Stimulated activated CD4-positive, alpha-beta T cell treated with anti-CD3 and anti-CD28 coated beads, Interleukin-2, amount 100 ng/mL, for 4 hours (primary cell): Measurements from ENCODE around the gene GBGT1.
A peak's percentile ranks its signal among the peaks of the same experiment; 100 is the strongest.

Experiments
- DNase-seq: peaks from one replicate; pipeline ENCODE4 v3.0.0-alpha.2; 2020; ENCODE audit warnings: low read depth

Gene GBGT1

GRCh38 chr9:133125941-133126696 lies 37.6 kb downstream of the GBGT1 start:
- DNase-seq = no peak

DNA sequence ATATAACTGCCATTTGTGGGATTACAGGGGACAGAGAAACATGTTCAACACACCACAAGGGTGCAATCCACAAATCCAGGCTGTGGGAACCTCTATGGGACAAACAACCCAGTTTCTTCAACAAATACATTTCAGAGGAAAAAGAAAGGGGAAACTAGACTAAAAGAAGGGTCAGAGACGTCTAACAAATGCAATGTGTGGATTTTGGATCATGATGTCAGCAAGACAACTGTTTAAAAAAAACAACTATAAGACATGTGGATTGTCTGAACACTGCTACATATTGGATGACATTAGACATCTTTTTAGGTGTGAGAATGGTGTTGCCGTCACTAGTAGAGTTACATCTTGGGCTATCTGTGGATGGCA lies 38.8 kb downstream of the GBGT1 start:
- DNase-seq = no peak

GRCh38 chr9:133124123-133124906 lies 39.4 kb downstream of the GBGT1 start:
- no peak for DNase-seq

DNA sequence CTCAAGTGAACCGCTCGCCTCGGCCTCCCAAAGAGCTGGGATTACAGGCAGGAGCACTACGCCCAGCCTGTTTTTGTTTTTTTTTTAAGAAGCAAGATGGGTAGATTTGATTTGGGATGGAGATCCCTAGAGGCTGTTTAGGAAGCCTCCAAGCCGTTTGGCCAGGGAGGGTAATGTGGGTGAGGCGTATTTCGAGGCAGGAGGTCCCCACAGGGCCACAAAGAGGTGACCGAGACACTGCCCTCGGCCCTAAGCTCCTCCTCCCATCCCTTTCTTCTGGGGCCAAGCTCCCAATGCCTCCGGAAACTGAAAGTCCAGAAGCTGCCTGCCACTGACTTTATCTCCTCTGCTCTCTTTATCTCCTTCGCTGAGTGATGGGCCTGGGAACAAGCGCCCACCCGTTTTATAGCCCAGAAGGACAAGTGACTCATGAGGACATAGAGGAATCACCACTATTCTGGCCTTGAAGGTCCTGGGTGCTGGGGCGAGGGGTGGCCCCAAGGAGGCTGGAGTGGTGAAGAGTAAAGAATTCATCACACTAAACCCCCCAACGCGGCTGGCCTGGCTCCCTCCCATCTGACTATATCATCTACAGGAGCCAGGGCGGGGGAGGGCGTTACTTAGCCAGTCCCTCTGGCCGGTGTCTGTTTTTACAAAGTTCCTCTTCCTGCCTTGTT lies 40.6 kb downstream of the GBGT1 start:
- DNase-seq = no peak

DNA sequence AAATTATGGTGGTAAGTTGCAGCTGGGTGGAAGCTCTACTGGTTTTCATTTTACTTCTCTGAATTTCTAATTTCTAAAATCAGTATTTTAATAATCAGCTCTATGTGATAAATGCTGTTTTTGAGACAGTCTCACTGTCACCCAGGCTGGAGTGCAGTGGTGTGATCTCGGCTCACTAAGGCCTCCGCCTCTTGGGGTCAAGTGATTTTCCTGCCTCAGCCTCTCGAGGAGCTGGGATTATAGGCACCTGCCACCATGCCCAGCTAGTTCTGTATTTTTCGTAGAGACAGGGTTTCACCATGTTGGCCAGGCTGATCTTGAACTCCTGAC lies 41.1 kb downstream of the GBGT1 start:
- DNase-seq = no peak

DNA sequence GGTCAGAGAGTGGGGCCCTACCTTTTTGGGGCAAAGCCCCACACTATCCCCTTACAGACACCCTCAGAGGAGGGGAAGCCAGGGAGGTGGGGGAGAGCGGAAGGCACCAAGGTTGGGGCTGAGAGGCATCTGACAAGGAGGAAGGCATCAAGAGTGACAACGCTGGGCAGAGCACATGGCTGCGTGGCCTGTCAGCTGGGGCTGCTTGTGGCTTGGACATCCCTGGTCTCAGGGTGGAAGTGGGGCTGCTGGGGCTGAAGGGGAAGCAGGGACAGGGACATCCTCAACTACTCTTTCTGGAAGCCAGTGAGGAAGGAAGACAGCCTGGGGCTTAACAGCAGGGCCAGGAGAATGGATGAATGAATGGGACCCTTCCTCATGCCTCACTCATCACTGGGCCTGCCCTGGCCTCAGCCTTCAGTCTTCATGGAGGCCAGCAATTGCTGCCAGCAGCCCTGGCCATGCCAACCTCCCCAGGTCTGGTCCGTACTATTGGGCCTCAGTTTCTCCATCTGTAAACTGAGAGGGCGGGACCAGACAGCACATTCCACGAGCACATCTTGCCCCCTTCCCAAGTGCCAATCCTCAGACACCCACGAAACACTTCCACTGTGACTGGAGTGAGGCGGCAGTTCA lies 41.7 kb downstream of the GBGT1 start:
- no peak for DNase-seq

- DNase-seq = peak; percentile 87
Observed at GRCh38 chr9:133121198-133121914, 42.4 kb downstream of the GBGT1 start, which contains the start of gene RALGDS. RALGDS (minus strand) TSS chr9:133121240; CDS start chr9:133121154, 86 bp downstream.

- no peak for DNase-seq
Observed at GRCh38 chr9:133120501-133121197, 43.1 kb downstream of the GBGT1 start.

DNA sequence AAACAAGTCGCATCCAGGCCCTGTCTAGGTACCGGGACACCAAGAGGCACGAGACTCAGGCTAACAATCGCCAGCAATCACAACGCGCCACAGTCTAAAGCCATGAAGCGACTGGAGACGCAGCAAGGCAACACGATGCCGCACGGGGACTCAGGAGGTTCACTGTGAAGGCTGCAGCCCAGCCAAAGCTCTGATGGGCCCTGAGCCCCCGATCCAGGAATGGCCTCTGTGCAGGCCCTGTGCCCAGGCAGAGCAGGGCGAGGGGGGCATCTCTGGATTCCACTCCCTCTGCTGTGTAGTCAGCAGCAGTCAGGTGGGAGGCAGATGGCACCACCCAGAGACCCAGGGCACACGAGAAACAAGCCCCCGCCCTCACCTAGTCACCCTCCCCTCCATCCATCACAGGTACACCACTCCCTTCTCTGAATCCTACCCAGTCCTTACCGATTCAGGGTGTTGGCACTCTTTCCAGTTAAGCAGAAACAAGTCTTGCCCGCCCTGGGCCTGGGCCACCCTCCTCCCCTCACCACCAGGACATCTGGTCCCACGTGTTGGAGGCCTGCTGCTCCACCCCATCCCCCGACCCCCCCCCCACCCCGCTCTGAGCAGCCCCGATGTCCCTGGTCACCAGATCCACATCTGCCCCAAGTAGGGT lies 43.7 kb downstream of the GBGT1 start:
- no peak for DNase-seq

DNA sequence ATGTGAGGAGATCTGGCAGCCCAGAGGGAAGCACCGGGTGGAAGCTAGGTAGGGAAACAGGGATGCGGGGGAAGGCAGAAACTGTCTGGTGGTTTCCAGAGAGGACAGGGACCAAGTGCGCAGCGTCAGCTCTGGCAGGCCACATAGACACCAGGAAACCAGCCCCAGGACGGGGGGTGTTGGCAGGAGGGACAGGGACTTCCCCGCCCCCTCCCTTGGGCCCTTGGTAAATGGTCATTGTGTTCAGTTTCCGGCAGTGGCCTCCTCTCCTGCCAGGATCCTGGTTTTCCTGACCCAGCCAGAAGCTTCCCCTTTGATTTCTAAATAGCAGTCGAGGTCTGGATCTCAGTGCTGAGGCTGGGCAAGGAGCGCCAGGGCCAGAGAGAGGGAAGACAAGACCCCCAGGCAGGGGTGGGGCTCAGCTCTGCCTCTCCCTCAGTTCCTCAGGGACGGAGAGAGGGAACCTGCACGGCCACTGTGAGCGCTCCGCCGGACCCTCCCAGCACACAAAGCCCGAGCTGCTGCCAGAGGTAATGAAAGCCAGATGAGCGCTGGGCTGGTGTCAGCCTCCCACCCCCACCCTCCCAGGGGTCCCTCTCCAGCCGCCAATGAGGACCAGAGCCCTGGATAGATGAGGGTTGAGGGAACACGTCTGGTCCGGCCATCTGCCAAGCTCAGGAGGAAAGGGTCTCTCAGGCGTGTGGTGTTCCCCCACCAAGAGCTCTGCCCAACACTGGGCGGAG lies 44.4 kb downstream of the GBGT1 start:
- DNase-seq = no peak

DNA sequence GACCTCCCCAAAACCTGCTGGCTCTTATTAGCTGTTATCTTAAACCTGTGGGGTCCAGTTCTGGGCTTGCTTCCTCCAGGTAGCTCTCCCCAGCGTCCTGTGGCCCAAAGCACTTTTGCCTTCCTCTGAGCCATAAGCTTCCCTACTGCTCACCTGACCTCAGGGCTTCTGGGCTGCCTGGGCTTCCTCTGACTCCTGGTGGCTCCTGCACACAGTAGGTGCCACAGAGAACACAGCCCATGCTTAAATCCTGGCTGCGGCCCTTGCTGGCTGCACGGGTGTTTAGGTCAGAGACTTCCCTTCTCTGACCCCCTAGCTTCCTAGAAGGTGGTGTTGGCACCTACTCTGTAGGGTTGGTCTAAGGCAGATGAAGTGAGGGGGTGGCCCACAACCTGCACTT lies 45.1 kb downstream of the GBGT1 start:
- no peak for DNase-seq

DNA sequence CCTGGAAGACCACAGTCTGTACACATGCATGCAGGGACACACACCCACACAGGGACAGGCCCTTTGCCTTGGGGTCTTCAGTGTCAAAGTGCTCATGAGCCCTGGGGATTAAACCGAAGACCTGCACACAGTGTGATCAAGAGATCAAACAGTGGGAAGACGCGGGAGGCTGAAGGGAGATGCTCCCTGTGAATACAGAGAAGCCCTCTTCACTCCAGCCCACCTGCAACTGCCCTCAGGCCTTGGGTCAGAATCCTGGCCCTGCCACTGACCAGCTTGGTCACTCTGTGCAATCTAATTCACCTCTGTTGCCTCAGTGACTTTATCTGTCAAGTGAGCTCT lies 45.6 kb downstream of the GBGT1 start:
- DNase-seq = no peak

DNA sequence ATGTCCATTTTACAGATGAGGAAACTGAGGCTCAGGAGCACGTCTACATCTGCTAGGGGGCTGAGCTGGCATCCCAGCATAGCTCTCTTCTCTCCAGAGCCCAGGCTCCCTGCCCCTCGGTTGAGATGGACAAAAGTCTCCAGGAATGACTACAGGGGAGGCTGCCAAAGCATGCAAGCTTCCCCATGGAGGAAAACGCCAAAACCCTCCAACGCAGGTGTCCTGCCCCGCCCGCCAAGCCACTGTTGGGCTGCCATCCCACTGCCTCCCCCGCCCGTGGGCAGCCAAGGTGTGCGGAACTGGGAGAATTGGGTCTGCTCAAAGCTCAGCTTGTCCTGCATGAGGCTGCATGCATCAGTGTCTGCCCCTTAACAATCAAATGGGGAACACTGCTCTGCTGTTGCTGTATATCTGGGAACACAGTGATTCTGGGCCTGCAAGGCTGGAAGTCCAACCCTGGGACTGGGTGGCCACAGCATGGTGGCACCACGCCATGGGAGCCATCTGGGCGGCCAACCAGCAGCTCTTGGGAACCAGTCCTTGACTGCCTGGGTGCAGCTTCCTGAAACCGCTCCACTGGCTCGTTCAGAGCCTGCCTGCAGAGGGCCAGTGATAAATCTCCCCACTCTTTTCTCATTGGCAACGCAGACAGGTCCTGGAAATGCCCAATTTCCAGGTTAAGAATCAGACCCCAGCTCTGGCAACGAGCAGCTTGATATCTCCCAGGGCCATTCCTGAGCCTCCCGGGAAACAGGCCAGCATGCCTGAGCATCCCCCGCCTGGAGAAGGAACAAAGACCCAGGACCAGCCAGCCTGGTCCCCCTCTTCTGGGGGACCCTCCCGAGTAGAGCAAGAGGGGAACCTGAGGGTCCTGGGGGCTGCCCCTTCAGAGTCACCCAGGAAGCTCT lies 46.2 kb downstream of the GBGT1 start:
- no peak for DNase-seq

DNA sequence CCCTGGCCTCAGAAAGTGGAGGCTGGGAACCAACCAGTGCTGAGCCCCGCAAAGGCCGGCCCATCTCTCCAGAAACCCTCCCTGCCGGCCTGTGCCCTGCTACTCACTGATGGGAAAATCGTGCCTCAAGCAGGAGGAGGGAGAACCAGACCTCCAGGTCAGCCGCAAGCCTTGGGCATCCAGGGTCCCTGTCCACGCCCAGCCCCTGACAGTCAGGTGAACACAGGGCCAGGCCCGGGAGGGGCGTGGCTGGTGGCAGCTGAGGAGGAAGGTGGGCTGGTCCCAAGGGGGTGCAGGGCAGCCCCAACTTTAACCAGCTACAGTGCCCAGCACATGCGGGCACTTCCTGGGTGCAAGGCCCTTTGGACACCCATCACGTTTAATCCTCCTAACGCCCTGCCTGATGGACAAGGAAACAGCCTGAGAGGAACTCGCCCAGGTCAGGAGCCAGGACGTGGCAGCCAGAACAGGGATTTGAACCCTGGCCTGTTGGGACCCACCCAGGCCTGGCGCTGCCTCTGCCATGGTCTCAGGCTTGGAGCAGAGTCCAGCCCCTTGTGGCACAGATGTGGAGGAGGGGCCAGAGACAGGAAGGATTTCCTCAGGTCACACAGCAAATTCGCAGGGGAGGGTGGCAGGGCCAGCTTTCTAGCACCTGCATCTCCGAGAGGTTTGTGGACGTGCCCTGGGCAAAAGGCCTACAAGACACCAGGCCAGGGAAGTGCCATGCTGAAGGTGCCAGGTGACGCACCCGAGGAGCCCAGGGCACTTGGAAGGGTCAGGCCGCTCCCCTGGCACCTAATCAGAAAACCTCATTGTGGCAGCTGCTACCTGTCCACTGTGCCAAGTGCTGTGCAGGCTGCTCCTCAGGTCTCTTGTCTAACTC lies 47.1 kb downstream of the GBGT1 start:
- no peak for DNase-seq

DNA sequence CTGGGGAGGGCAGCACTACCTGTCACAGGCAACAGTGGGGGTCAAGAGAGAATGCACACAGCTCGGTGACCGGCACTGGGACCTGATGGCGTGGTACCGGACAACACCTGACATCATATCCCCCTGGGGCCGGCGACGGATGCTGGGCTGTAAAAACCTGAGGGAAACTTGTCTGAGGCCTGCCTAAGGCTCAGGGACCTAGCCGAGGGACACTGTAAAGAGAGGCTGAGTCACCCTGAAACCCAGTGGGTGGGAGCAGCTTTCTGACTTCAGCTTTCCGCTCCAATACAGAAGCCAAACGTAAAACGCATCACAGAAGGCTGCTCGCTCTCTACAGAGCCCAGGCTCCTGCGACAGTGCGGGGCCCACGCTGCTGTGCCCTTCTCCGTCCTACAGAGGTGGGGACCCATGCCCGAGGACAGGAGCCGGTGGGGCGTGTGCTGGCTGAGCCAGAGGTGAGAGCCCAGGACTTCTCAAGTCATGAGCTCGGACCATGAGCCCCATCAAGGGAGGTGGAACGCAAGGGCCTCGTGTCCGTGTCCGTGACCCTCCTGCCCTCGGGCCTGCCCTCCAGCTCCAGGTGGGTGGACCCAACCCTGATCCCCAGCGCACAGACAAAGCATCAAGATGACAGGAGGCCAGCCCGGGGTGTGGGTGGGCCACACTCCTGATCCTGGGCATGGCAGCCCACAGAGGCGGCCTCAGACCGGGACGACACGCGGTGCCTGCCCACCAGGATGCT lies 47.9 kb downstream of the GBGT1 start:
- DNase-seq = peak; percentile 55

GRCh38 chr9:133114886-133115603 lies 48.7 kb downstream of the GBGT1 start:
- DNase-seq = no peak
